ENCODE data around the gene PSMD14.

Gene PSMD14

GRCh38 chr2:161384864-161385263 is 76.6 kb downstream of the PSMD14 start:
- Histone ChIP-seq H3K4me2 (ENCODE audit: low read length) (no peak overlapping the region), H3K9me3 (ENCODE audit: control insufficient read depth, low read length) (no peaks in the 10 kb centered on the region), H3K4me1 (no peaks in the 10 kb centered on the region), H3K27me3 (ENCODE audit: control insufficient read depth, insufficient read depth, low read length) (no peaks in the 10 kb centered on the region), H3K4me3 (ENCODE audit: low read depth, low read length) (no peak overlapping the region), H2AFZ (no peak overlapping the region), H3K9ac (no peak overlapping the region), H3K27ac (no peak overlapping the region), H3K79me2 (no peaks in the 10 kb centered on the region), H3K36me3 (ENCODE audit: control insufficient read depth, insufficient read depth, low read length) (no peaks in the 10 kb centered on the region)
- no peak for TF ChIP-seq CTCF (IDR thresholded peaks at IDR 0.05)

- Histone ChIP-seq H3K27ac (no peak overlapping the region), H3K9me3 (ENCODE audit: control insufficient read depth, low read length) (no peaks in the 10 kb centered on the region), H3K9ac (no peak overlapping the region)
These were observed 78.1 kb downstream of the PSMD14 start for GRCh38 chr2:161386228-161386824.

GRCh38 chr2:161388146-161388779 is 80.0 kb downstream of the PSMD14 start:
- Histone ChIP-seq H3K9ac (no peak overlapping the region), H3K36me3 (ENCODE audit: control insufficient read depth, insufficient read depth, low read length) (no peaks in the 10 kb centered on the region), H3K27me3 (ENCODE audit: control insufficient read depth, insufficient read depth, low read length) (no peaks in the 10 kb centered on the region), H3K4me1 (no peaks in the 10 kb centered on the region), H3K4me3 (ENCODE audit: low read depth, low read length) (no peak overlapping the region), H2AFZ (no peak overlapping the region), H3K27ac (no peak overlapping the region), H3K79me2 (no peaks in the 10 kb centered on the region), H3K9me3 (ENCODE audit: control insufficient read depth, low read length) (no peaks in the 10 kb centered on the region), H3K4me2 (ENCODE audit: low read length) (no peak overlapping the region)
- no peak for TF ChIP-seq CTCF (IDR thresholded peaks at IDR 0.05)

More at GRCh38 chr2:161386228-161386824, 78.1 kb downstream of the PSMD14 start:
- no peaks in the 10 kb centered on the region for H3K27me3 ChIP-seq (ENCODE audit: control insufficient read depth, insufficient read depth, low read length)
- H2AFZ ChIP-seq, result no peak overlapping the region
- no peak for TF ChIP-seq CTCF (IDR thresholded peaks at IDR 0.05)
- H3K36me3 ChIP-seq (ENCODE audit: control insufficient read depth, insufficient read depth, low read length), result no peaks in the 10 kb centered on the region
- H3K4me3 ChIP-seq (ENCODE audit: low read depth, low read length), result no peak overlapping the region
- H3K4me1 ChIP-seq, result no peaks in the 10 kb centered on the region
- no peaks in the 10 kb centered on the region for H3K79me2 ChIP-seq
- H3K4me2 ChIP-seq (ENCODE audit: low read length), result no peak overlapping the region

- Histone ChIP-seq H3K4me2 (ENCODE audit: low read length) (no peak overlapping the region), H3K27ac (no peak overlapping the region), H3K79me2 (no peaks in the 10 kb centered on the region), H3K27me3 (ENCODE audit: control insufficient read depth, insufficient read depth, low read length) (no peaks in the 10 kb centered on the region), H3K4me1 (no peaks in the 10 kb centered on the region), H3K36me3 (ENCODE audit: control insufficient read depth, insufficient read depth, low read length) (no peaks in the 10 kb centered on the region), H3K9ac (no peak overlapping the region), H3K9me3 (ENCODE audit: control insufficient read depth, low read length) (no peaks in the 10 kb centered on the region), H2AFZ (no peak overlapping the region), H3K4me3 (ENCODE audit: low read depth, low read length) (no peak overlapping the region)
- TF ChIP-seq CTCF (IDR thresholded peaks at IDR 0.05), result no peak
These were observed 83.7 kb downstream of the PSMD14 start for GRCh38 chr2:161391737-161392506.

Data from parathyroid adenoma (tissue), 2 donors.